IPS DF 6.9 (cell line): ENCODE results near the gene RNASE7.

Source experiments
- DNase-seq: peaks from one replicate; pipeline ENCODE4 v3.0.0-alpha.2; 2013; ENCODE audit warnings: low read depth, low spot score
- H3K27ac ChIP-seq: one replicate; pipeline ENCODE4 v1.5.1; 2013; ENCODE audit warnings: low read length, control low read depth
- H3K27me3 ChIP-seq: 2 replicates; pipeline ENCODE4 v1.6.1; 2013; ENCODE audit warnings: mild to moderate bottlenecking, low read length; ENCODE audit not compliant: control insufficient read depth, insufficient read depth
- H3K36me3 ChIP-seq: 2 replicates; pipeline ENCODE4 v1.6.1; 2013; ENCODE audit warnings: low read length; ENCODE audit not compliant: control insufficient read depth, insufficient read depth
- H3K4me1 ChIP-seq: 2 replicates; pipeline ENCODE4 v1.6.1; 2013; ENCODE audit warnings: low read length; ENCODE audit not compliant: control insufficient read depth, insufficient read depth
- H3K4me3 ChIP-seq: 2 replicates; pipeline ENCODE4 v1.5.1; 2013; ENCODE audit warnings: mild to moderate bottlenecking, low read length
- H3K9me3 ChIP-seq: 2 replicates; pipeline ENCODE4 v1.6.1; 2013; ENCODE audit warnings: low read length, inconsistent platforms; ENCODE audit not compliant: control insufficient read depth, insufficient read depth
- WGBS: extraction: QIAGEN DNeasy Blood & Tissue Kit; methylation state at CpG from one replicate; pipeline ENCODE4 v1.1.7; 2013; ENCODE audit warnings: mixed read lengths, missing lambda C conversion rate; ENCODE audit not compliant: insufficient read length, insufficient coverage; 5-methylcytosine and 5-hydroxymethylcytosine counted together

The RNASE7 gene

GRCh38 chr14:21075719-21076437, 33.7 kb downstream of the RNASE7 start:
- no peak overlapping the region for H3K4me3 ChIP-seq
- DNase-seq: no peak
- no peaks in the 10 kb centered on the region for H3K27me3 ChIP-seq
- WGBS: no CpG with 5 or more reads among the region's 9 CpGs
- H3K9me3 ChIP-seq: no peaks in the 10 kb centered on the region
- no peak overlapping the region for H3K27ac ChIP-seq
- peaks cover 4% of the 10 kb centered on the region; the same call in 1 of the 2 replicates for H3K4me1 ChIP-seq
- peaks cover 32% of the 10 kb centered on the region for H3K36me3 ChIP-seq

- Histone ChIP-seq H3K4me1 (no peaks in the 10 kb centered on the region), H3K9me3 (no peaks in the 10 kb centered on the region), H3K27me3 (no peaks in the 10 kb centered on the region), H3K27ac (no peak overlapping the region), H3K4me3 (no peak overlapping the region), H3K36me3 (peaks cover 48% of the 10 kb centered on the region)
- WGBS: no CpG with 5 or more reads among the region's 2 CpGs
- DNase-seq: no peak
These were observed 35.5 kb downstream of the RNASE7 start for GRCh38 chr14:21077672-21078071.

GRCh38 chr14:21078287-21078686, 36.1 kb downstream of the RNASE7 start:
- no peak overlapping the region for H3K27ac ChIP-seq
- WGBS: no CpG with 5 or more reads among the region's 5 CpGs
- H3K9me3 ChIP-seq: no peaks in the 10 kb centered on the region
- no peak overlapping the region for H3K4me3 ChIP-seq
- DNase-seq: no peak
- peaks cover 46% of the 10 kb centered on the region for H3K36me3 ChIP-seq
- no peaks in the 10 kb centered on the region for H3K27me3 ChIP-seq
- H3K4me1 ChIP-seq: no peaks in the 10 kb centered on the region

- Histone ChIP-seq H3K36me3 (peaks cover 46% of the 10 kb centered on the region), H3K9me3 (no peaks in the 10 kb centered on the region), H3K27me3 (no peaks in the 10 kb centered on the region), H3K4me1 (no peaks in the 10 kb centered on the region), H3K27ac (no peak overlapping the region), H3K4me3 (no peak overlapping the region)
- WGBS: no CpG with 5 or more reads among the region's 10 CpGs
- no peak for DNase-seq
These were observed 36.6 kb downstream of the RNASE7 start for GRCh38 chr14:21078726-21079125.

- no peak overlapping the region for H3K27ac ChIP-seq
- H3K4me1 ChIP-seq: no peaks in the 10 kb centered on the region
- DNase-seq: no peak
- no peaks in the 10 kb centered on the region for H3K27me3 ChIP-seq
- no CpG with 5 or more reads among the region's 30 CpGs for WGBS
- peaks cover 39% of the 10 kb centered on the region for H3K36me3 ChIP-seq
- no peak overlapping the region for H3K4me3 ChIP-seq
- no peaks in the 10 kb centered on the region for H3K9me3 ChIP-seq
These were observed 39.5 kb downstream of the RNASE7 start for GRCh38 chr14:21081521-21082142.

- Histone ChIP-seq H3K27ac (no peak overlapping the region), H3K36me3 (peaks cover 33% of the 10 kb centered on the region), H3K4me3 (no peak overlapping the region), H3K27me3 (no peaks in the 10 kb centered on the region), H3K4me1 (peaks cover 1% of the 10 kb centered on the region; the same call in 1 of the 2 replicates), H3K9me3 (no peaks in the 10 kb centered on the region)
- 100% methylated on average over 1 of the region's 11 CpGs for WGBS
- no peak for DNase-seq
These were observed 41.6 kb downstream of the RNASE7 start for GRCh38 chr14:21083565-21084325.

- WGBS: no CpG with 5 or more reads among the region's 2 CpGs
- H3K4me1 ChIP-seq: peaks cover 1% of the 10 kb centered on the region; the same call in 1 of the 2 replicates
These were observed 42.2 kb downstream of the RNASE7 start for GRCh38 chr14:21084396-21084795.

GRCh38 chr14:21084998-21085853, 43.1 kb downstream of the RNASE7 start:
- Histone ChIP-seq H3K4me1 (peaks cover 1% of the 10 kb centered on the region; the same call in 1 of the 2 replicates), H3K27ac (no peak overlapping the region), H3K4me3 (no peak overlapping the region), H3K9me3 (no peaks in the 10 kb centered on the region), H3K27me3 (no peaks in the 10 kb centered on the region), H3K36me3 (peaks cover 33% of the 10 kb centered on the region)
- no peak for DNase-seq
- whole genome bisulfite sequencing: no CpG with 5 or more reads among the region's 17 CpGs

More at GRCh38 chr14:21084396-21084795, 42.2 kb downstream of the RNASE7 start:
- Histone ChIP-seq H3K27me3 (no peaks in the 10 kb centered on the region), H3K9me3 (no peaks in the 10 kb centered on the region), H3K27ac (no peak overlapping the region), H3K36me3 (peaks cover 30% of the 10 kb centered on the region), H3K4me3 (no peak overlapping the region)
- no peak for DNase-seq

GRCh38 chr14:21086908-21087293, 44.7 kb downstream of the RNASE7 start:
- peaks cover 34% of the 10 kb centered on the region for H3K36me3 ChIP-seq
- H3K4me3 ChIP-seq: no peak overlapping the region
- no peaks in the 10 kb centered on the region for H3K9me3 ChIP-seq
- H3K27me3 ChIP-seq: no peaks in the 10 kb centered on the region
- no peak overlapping the region for H3K27ac ChIP-seq
- DNase-seq: no peak
- WGBS: no CpG with 5 or more reads among the region's 4 CpGs
- peaks cover 4% of the 10 kb centered on the region; the same call in 1 of the 2 replicates for H3K4me1 ChIP-seq
